Measurements from ENCODE around the gene PAM.
"Not testable (repeated sequence)": the region's sequence is repeated elsewhere in the genome, so short reads cannot be mapped to it uniquely, and the experiment has no call there.

The PAM gene

GRCh38 chr5:102955488-102955887 is 200.4 kb downstream of the PAM start:
- DNase-seq, result no peak

- no peak for DNase-seq
These were observed 201.5 kb downstream of the PAM start for GRCh38 chr5:102956599-102956998.

GRCh38 chr5:102957141-102957540 is 202.0 kb downstream of the PAM start:
- DNase-seq, result no peak

GRCh38 chr5:102958481-102959011 is 203.4 kb downstream of the PAM start:
- no peak for DNase-seq

GRCh38 chr5:102959055-102959454 is 203.9 kb downstream of the PAM start:
- DNase-seq, result no peak

- no peak for DNase-seq
These were observed 206.6 kb downstream of the PAM start for GRCh38 chr5:102961671-102962070.

- no peak for DNase-seq
These were observed 210.5 kb downstream of the PAM start for GRCh38 chr5:102965653-102966052.

- no peak for DNase-seq
These were observed 214.5 kb downstream of the PAM start for GRCh38 chr5:102969641-102970040.

GRCh38 chr5:102971676-102972293 is 216.7 kb downstream of the PAM start:
- no peak for DNase-seq

GRCh38 chr5:102974177-102974576 is 219.1 kb downstream of the PAM start:
- DNase-seq, result no peak

- DNase-seq, result no peak
These were observed 219.9 kb downstream of the PAM start for GRCh38 chr5:102975045-102975444.

GRCh38 chr5:102975457-102976182 is 220.5 kb downstream of the PAM start:
- DNase-seq, result no peak

- DNase-seq, result no peak
These were observed 227.0 kb downstream of the PAM start for GRCh38 chr5:102981957-102982635.

GRCh38 chr5:102986074-102986473 is 231.0 kb downstream of the PAM start:
- no peak for DNase-seq

GRCh38 chr5:102988459-102988858 is 233.4 kb downstream of the PAM start:
- no peak for DNase-seq

- no peak for DNase-seq
These were observed 236.7 kb downstream of the PAM start for GRCh38 chr5:102991802-102992201.

- DNase-seq, result no peak
These were observed 241.0 kb downstream of the PAM start for GRCh38 chr5:102996011-102996575.

- no peak for DNase-seq
These were observed 243.1 kb downstream of the PAM start for GRCh38 chr5:102998224-102998623.

- no peak for DNase-seq
These were observed 244.1 kb downstream of the PAM start for GRCh38 chr5:102999191-102999590.

- not testable (repeated sequence) for DNase-seq
These were observed 244.5 kb downstream of the PAM start for GRCh38 chr5:102999621-103000020.

GRCh38 chr5:103000089-103000488 is 245.0 kb downstream of the PAM start:
- DNase-seq, result no peak

GRCh38 chr5:103003872-103004271 is 248.8 kb downstream of the PAM start:
- DNase-seq, result no peak

- no peak for DNase-seq
These were observed 250.2 kb downstream of the PAM start for GRCh38 chr5:103005276-103005675.

GRCh38 chr5:103006921-103007320 is 251.8 kb downstream of the PAM start:
- no peak for DNase-seq

All from NCI-H2081 treated with DMSO at 0.1 percent for 48 hours (cell line).